Naive thymus-derived CD8-positive, alpha-beta T cell (primary cell): Measurements from ENCODE around the gene NELFA. TPM values are rescaled to one million over a fixed set of nuclear protein-coding genes. Genes with fewer than 3 reads are reported as not detected.

Experiments used
- ATAC-seq, 2 donors: fragments of 150-1000 bp; cut with Tn5 transposase in 1 of 2; sonication (Bioruptor Pico), chemical (Tn5 transposase) in 1 of 2; 1 replicate in 1 of 2; 2 replicates in 1 of 2; pipeline ENCODE4 v1.10.0; 2021; ENCODE audit warnings: mild to moderate bottlenecking in 2 of 2, moderate library complexity in 2 of 2
- POLR2A ChIA-PET: fragments of 350-600 bp; sonication (Branson Sonifier 250); formaldehyde crosslinking; loops from one replicate; lab custom pipeline; 2021; ENCODE audit warnings: antibody characterized with exemption; lab: Charles Lee
- DNase-seq, 10 donors: peaks; one replicate each; pipeline versions ENCODE4 v3.0.0 to v3.0.0-alpha.2; 2020 to 2022
- H3K27ac Mint-ChIP-seq, 10 donors: one replicate each; pipeline ENCODE4 v1.8.0; 2020 to 2022; ENCODE audit warnings: mild to moderate bottlenecking in 10 of 10, mixed read lengths in 10 of 10, moderate library complexity in 4 of 10, inconsistent platforms in 1 of 10
- H3K27me3 Mint-ChIP-seq, 5 donors: one replicate each; pipeline ENCODE4 v1.8.0; 2021 to 2022; ENCODE audit warnings: mixed read lengths in 5 of 5
- H3K36me3 Mint-ChIP-seq, 3 donors: one replicate each; pipeline ENCODE4 v1.8.0; 2020 to 2022; ENCODE audit warnings: mixed read lengths in 3 of 3, mild to moderate bottlenecking in 2 of 3, inconsistent platforms in 1 of 3
- H3K4me1 Mint-ChIP-seq, 4 donors: one replicate each; pipeline ENCODE4 v1.8.0; 2021 to 2022; ENCODE audit warnings: mixed read lengths in 4 of 4
- H3K4me3 Mint-ChIP-seq, 10 donors: one replicate each; pipeline ENCODE4 v1.8.0; 2020 to 2022; ENCODE audit warnings: mild to moderate bottlenecking in 10 of 10, mixed read lengths in 10 of 10, moderate library complexity in 6 of 10, inconsistent platforms in 1 of 10
- H3K9me3 Mint-ChIP-seq, 9 donors: one replicate each; pipeline ENCODE4 v1.8.0; 2020 to 2022; ENCODE audit warnings: mixed read lengths in 9 of 9, mild to moderate bottlenecking in 3 of 9, inconsistent platforms in 1 of 9, moderate library complexity in 1 of 9
- polyA plus RNA-seq, 3 donors: library from polyadenylated mRNA; unstranded; fragments of 300-500 nt; fragmentation: Illumina TruSeq; gene quantifications; one replicate each; pipeline ENCODE4 v1.2.3, GENCODE V29; 2021
- total RNA-seq, 8 experiments: library from RNA in 2 of 8; stranded (reverse) in 2 of 8; gene quantifications; one replicate each; pipeline ENCODE4 v1.2.3 and lab custom pipeline; 2021 to 2026

NELFA gene
- total and polyA plus RNA-seq, 5 experiments from 2014 or later: 20.1 to 47.9 (median 37.8) TPM

DNA sequence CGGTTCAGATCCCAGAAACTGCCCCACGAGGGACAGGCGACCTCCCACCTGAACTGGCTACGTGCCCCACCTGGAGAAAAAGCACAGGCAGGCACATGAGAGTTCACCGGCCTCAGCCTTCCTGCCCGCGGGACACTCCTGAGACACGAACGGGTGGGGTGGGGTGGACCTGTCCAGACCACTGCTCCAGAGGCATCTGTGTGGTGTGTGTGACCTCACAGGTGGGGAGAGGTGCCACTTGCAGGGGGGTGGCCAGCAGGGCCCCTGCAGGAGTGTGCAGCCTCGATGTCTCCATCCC is 18.5 kb downstream of the NELFA start:
- POLR2A ChIA-PET: no interaction called here
- DNase-seq (no peak), ATAC-seq (no peak)
- Mint-ChIP-seq H3K4me1 (peaks cover 0 to 7% (median 4%) of the 10 kb centered on the region in 4 donors), H3K36me3 (peaks cover 0 to 59% (median 4%) of the 10 kb centered on the region in 3 donors), H3K27ac (peak overlapping the region in 1 of 10 donors; percentile 64), H3K4me3 (no peak overlapping the region), H3K9me3 (peaks cover 0 to under 1% (median 0%) of the 10 kb centered on the region in 9 donors), H3K27me3 (no peaks in the 10 kb centered on the region)

GRCh38 chr4:1989533-1990347 is 19.0 kb downstream of the NELFA start:
- no peak for ATAC-seq
- Mint-ChIP-seq H3K27ac (peak overlapping the region in 2 of 10 donors; percentile 64 to 70), H3K27me3 (no peaks in the 10 kb centered on the region), H3K4me3 (no peak overlapping the region), H3K9me3 (no peaks in the 10 kb centered on the region), H3K36me3 (peaks cover 0 to 62% (median 0%) of the 10 kb centered on the region in 3 donors), H3K4me1 (peaks cover 0 to 4% (median 2%) of the 10 kb centered on the region in 4 donors)
- POLR2A ChIA-PET: no interaction called here
- no peak for DNase-seq

GRCh38 chr4:1988327-1988724 is 20.4 kb downstream of the NELFA start:
- Mint-ChIP-seq H3K36me3 (peaks cover 0 to 69% (median 0%) of the 10 kb centered on the region in 3 donors), H3K27me3 (no peaks in the 10 kb centered on the region), H3K27ac (no peak overlapping the region), H3K9me3 (no peaks in the 10 kb centered on the region), H3K4me1 (peaks cover 0 to 2% (median 0%) of the 10 kb centered on the region in 4 donors), H3K4me3 (no peak overlapping the region)
- POLR2A ChIA-PET: no interaction called here
- no peak for DNase-seq
- ATAC-seq: no peak

- H3K36me3 Mint-ChIP-seq: peaks cover 0 to 72% (median 0%) of the 10 kb centered on the region in 3 donors
- no peak overlapping the region for H3K4me3 Mint-ChIP-seq
- peaks cover 0 to 2% (median 0%) of the 10 kb centered on the region in 4 donors for H3K4me1 Mint-ChIP-seq
- H3K9me3 Mint-ChIP-seq: no peaks in the 10 kb centered on the region
- H3K27me3 Mint-ChIP-seq: no peaks in the 10 kb centered on the region
- POLR2A ChIA-PET: no interaction called here
- DNase-seq (no peak), ATAC-seq (no peak)
- peak overlapping the region in 1 of 10 donors; percentile 20 for H3K27ac Mint-ChIP-seq
Observed at GRCh38 chr4:1987721-1988326, 20.9 kb downstream of the NELFA start.

GRCh38 chr4:1987296-1987695 is 21.5 kb downstream of the NELFA start:
- Mint-ChIP-seq H3K27ac (no peak overlapping the region), H3K9me3 (no peaks in the 10 kb centered on the region), H3K27me3 (no peaks in the 10 kb centered on the region), H3K36me3 (peaks cover 0 to 77% (median 0%) of the 10 kb centered on the region in 3 donors), H3K4me1 (peaks cover 0 to 4% (median 0%) of the 10 kb centered on the region in 4 donors), H3K4me3 (no peak overlapping the region)
- ATAC-seq (no peak), DNase-seq (no peak)
- POLR2A ChIA-PET: no interaction called here

GRCh38 chr4:1986578-1987210 is 22.1 kb downstream of the NELFA start:
- Mint-ChIP-seq H3K4me1 (peaks cover 0 to 4% (median 0%) of the 10 kb centered on the region in 4 donors), H3K27ac (no peak overlapping the region), H3K36me3 (peaks cover 0 to 80% (median 0%) of the 10 kb centered on the region in 3 donors), H3K4me3 (no peak overlapping the region), H3K27me3 (no peaks in the 10 kb centered on the region), H3K9me3 (no peaks in the 10 kb centered on the region)
- ATAC-seq: no peak
- POLR2A ChIA-PET: interaction anchor here (0.5 kb wide), 1 partner anchor 90 kb away, joined by 3 read pairs; no protein-coding TSS in a partner anchor
- DNase-seq: no peak

DNA sequence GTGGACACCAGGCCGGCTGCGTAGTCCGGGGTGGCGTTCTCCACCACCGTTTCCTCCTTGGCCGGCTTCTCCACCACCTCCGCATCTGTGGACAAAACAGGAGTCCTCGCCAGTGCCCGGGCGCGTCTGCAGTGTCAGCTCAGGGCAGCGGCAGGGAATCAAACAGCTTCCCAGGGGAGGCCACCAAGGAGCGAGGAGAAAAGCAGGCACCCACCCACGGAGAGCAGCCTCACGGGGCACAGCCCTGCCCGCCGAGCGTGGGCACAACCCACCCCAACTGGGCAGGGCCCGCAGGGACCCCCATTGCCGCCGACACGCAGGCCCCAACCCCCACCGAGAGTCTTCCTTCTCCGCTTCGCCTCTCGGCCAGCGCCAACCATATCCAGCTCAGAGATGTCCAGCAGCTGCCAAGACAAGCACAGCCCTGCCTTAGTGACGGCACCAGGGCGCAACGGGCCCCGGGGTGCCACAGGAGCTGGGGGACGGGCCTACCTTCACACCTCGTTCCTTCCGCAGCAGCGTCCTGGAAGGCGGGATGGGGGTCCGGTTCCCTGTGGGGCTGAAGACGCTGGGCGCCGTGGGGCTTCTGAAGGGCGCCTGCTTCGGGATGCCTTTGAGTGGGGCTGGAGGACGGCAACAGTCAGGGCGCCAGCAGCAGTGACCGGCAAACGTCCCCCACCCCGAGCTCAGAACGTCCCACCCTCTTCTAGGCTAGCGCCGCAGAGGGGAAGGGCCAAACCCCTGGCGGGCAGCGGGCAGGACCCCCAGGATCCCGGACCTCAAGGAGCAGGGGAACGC is 22.8 kb downstream of the NELFA start:
- POLR2A ChIA-PET: interaction anchor here (0.5 kb wide), 1 partner anchor 89 kb away, joined by 3 read pairs; no protein-coding TSS in a partner anchor
- ATAC-seq: no peak
- H3K4me3 Mint-ChIP-seq: no peak overlapping the region
- peaks cover 0 to 5% (median 0%) of the 10 kb centered on the region in 4 donors for H3K4me1 Mint-ChIP-seq
- peak overlapping the region in 1 of 10 donors; percentile 56 for H3K27ac Mint-ChIP-seq
- no peak for DNase-seq
- no peaks in the 10 kb centered on the region for H3K27me3 Mint-ChIP-seq
- no peaks in the 10 kb centered on the region for H3K9me3 Mint-ChIP-seq
- peaks cover 0 to 82% (median 0%) of the 10 kb centered on the region in 3 donors for H3K36me3 Mint-ChIP-seq

- no peaks in the 10 kb centered on the region for H3K9me3 Mint-ChIP-seq
- no peak overlapping the region for H3K4me3 Mint-ChIP-seq
- H3K27me3 Mint-ChIP-seq: no peaks in the 10 kb centered on the region
- ATAC-seq (no peak), DNase-seq (no peak)
- POLR2A ChIA-PET: no interaction called here
- H3K36me3 Mint-ChIP-seq: peaks cover 0 to 81% (median 0%) of the 10 kb centered on the region in 3 donors
- H3K4me1 Mint-ChIP-seq: peaks cover 0 to 5% (median 0%) of the 10 kb centered on the region in 4 donors
- no peak overlapping the region for H3K27ac Mint-ChIP-seq
Observed at GRCh38 chr4:1985294-1985693, 23.5 kb downstream of the NELFA start.

- no peaks in the 10 kb centered on the region for H3K27me3 Mint-ChIP-seq
- DNase-seq (no peak), ATAC-seq (no peak)
- peaks cover 0 to 3% (median 0%) of the 10 kb centered on the region in 4 donors for H3K4me1 Mint-ChIP-seq
- POLR2A ChIA-PET: no interaction called here
- H3K9me3 Mint-ChIP-seq: no peaks in the 10 kb centered on the region
- no peak overlapping the region for H3K4me3 Mint-ChIP-seq
- H3K27ac Mint-ChIP-seq: no peak overlapping the region
- peaks cover 0 to 81% (median under 1%) of the 10 kb centered on the region in 3 donors for H3K36me3 Mint-ChIP-seq
Observed at GRCh38 chr4:1984406-1985191, 24.2 kb downstream of the NELFA start.

DNA sequence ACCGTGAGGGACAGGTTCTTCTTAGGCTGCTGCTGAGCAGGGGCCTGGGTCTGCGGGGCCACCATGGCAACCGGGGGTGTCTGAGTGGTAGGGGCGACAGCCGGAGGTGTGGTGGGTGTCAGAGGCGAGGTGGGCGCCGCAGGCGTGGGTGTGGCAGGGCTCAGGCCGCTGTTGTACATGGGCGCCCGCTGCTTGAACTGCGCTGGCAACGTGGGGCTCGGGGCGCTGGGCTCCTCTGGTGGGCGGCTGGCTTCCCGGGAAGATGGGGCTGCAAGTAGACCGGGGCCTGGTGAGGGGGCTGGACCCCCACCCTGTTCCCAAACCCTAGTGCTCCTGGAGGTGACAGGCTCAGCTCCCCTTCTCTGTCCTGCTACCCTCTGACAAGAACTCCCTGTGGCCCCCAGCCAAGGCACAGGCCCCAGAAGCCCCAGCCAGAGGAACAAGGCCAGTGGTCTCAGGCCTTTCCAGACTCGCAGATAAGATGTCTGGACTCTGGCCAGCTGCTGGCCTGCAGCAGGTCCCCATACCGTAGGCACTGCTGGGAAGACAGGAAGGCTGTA is 24.8 kb downstream of the NELFA start:
- ATAC-seq (no peak), DNase-seq (no peak)
- H3K9me3 Mint-ChIP-seq: no peaks in the 10 kb centered on the region
- peaks cover 0 to 81% (median 6%) of the 10 kb centered on the region in 3 donors for H3K36me3 Mint-ChIP-seq
- no peaks in the 10 kb centered on the region for H3K27me3 Mint-ChIP-seq
- no peak overlapping the region for H3K27ac Mint-ChIP-seq
- no peak overlapping the region for H3K4me3 Mint-ChIP-seq
- peaks cover 0 to 3% (median 0%) of the 10 kb centered on the region in 4 donors for H3K4me1 Mint-ChIP-seq
- POLR2A ChIA-PET: no interaction called here

GRCh38 chr4:1983053-1983845 is 25.5 kb downstream of the NELFA start:
- H3K4me1 Mint-ChIP-seq: peaks cover 0 to 3% (median 0%) of the 10 kb centered on the region in 4 donors
- H3K27me3 Mint-ChIP-seq: no peaks in the 10 kb centered on the region
- H3K36me3 Mint-ChIP-seq: peaks cover 0 to 82% (median 6%) of the 10 kb centered on the region in 3 donors
- H3K27ac Mint-ChIP-seq: peak overlapping the region in 1 of 10 donors; percentile 79
- no peaks in the 10 kb centered on the region for H3K9me3 Mint-ChIP-seq
- POLR2A ChIA-PET: no interaction called here
- DNase-seq (no peak), ATAC-seq (no peak)
- no peak overlapping the region for H3K4me3 Mint-ChIP-seq
